Dedifferentiated amniotic fluid mesenchymal stem cell (primary cell): ENCODE measurements around the gene EPHA4.
A peak's percentile ranks its signal among the peaks of the same experiment; 100 is the strongest.

Experiments
- DNase-seq: peaks from one replicate; pipeline ENCODE4 v3.0.0-alpha.2; 2016; ENCODE audit errors: extremely low spot score

The EPHA4 gene

GRCh38 chr2:221504905-221505304 is 67.2 kb downstream of the EPHA4 start:
- no peak for DNase-seq

DNA sequence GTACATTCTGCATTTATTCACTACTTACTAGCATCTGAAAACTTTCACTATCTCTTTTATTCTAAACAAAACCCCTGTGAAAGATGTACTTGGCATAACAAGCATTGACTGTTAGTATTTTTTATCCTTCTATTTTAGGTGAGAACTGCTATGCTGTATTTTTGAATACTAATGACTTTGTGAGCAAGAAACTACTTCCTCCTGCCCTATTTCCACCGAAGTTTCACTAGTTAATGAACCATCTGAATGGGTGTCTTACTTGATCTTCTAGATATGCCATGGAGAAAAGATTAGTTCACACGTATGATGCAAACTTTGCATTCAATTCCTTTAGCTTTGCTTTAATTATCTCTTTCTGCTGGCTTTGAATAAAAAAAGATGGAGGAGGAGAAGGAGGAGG is 68.1 kb downstream of the EPHA4 start:
- no peak for DNase-seq

DNA sequence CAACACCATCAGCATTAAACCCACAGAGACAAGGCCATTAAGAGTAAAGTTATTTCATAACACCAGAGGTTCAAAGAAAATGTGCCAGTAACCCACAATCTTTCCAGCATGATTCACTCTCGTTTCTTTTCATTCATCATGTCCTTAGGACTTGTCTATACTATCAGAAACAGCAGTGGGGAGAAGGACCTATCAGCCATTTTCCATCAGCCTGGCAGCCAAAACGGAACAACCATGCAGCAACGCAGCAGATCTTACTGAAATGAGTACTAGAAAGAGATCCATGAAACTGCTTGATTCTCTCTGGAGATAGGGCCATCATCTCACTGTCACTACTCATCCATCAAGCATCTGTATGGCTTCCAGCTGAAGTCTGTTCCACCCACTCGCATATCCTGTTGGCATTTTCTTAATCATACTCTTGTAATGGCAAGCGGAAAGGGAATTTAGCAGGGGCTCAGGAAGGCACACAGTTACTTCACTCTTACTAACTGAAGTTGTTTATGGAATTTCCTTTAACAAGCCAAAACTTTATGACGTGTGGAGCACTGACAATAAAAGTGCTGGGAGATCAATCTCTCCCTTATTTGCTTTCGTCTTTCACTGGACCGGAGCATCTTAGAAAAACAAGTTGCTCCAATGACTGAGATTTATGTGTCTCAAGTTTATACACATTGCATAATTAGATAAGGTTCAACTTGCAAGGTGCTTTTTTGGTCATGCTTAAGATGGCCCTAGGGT is 69.7 kb downstream of the EPHA4 start:
- peak; percentile 64 for DNase-seq

DNA sequence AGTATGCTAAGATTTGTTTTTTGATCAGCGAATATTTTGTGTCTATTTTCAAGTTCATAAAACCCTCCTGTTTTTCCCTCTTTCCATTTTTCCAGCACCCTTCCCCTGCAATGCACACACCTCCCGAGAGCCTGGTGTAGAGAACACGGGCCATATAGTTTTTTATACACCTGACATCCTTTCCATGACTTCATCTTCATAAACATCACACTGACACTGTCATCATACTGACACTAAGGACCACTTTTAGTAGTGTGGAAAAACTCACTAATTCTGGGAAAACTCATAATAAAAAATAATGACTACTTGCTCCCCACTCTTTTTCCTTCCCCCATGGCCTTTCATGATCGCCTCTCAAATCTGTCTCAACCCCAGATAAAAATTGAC is 70.2 kb downstream of the EPHA4 start:
- DNase-seq = no peak

- no peak for DNase-seq
These were observed 70.8 kb downstream of the EPHA4 start for GRCh38 chr2:221501210-221501882.

- no peak for DNase-seq
These were observed 71.4 kb downstream of the EPHA4 start for GRCh38 chr2:221500501-221501209.

DNA sequence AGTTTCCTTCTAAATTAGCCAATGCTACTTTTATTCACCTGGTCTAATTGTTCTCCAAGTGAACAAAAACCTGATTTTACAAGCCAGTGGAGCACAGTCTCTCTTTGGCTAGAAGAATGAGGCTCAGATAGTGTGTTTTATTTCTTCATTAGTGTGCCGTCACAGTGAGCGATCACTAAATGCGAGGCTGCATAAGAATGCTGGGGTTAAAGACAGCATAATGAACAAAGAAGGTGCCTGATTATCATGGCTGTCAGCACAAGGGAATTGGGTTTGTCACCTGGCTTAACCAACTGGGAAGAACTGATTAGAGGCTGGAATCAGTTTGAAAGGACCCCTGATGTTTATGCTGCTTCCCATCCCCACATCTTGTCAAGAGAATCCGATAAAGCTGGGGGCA is 76.4 kb downstream of the EPHA4 start:
- DNase-seq = no peak

- no peak for DNase-seq
These were observed 77.5 kb downstream of the EPHA4 start for GRCh38 chr2:221494556-221494955.

GRCh38 chr2:221493391-221493790 is 78.7 kb downstream of the EPHA4 start:
- no peak for DNase-seq

- peak; percentile 37 for DNase-seq
These were observed 79.5 kb downstream of the EPHA4 start for GRCh38 chr2:221492636-221493035.

DNA sequence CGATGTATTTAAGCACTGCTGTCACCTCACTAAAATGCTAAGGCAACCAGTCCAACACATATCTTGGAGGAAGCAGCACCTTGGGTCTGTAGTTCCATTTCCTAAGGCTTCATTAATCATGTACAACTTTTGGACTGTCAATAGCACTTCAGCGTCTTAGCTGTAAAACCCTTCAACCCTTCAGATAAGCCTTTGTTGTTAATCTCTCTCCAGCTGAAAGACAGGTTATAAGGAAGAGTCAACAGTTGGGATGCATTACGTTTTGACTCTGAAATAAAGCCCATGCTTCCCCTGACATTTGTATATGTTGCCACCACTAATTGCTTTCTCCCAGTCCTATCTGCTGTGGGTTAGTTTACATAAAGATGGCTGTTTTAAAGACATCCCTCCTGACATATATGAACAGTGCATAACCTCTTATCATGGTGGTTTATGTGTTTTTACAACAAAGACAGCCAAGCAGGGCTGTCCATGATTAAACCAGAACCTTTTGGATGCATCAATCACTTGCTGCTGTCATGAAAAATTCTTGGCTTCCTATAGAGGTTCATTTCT is 81.5 kb downstream of the EPHA4 start:
- no peak for DNase-seq

- no peak for DNase-seq
These were observed 83.8 kb downstream of the EPHA4 start for GRCh38 chr2:221488136-221488807.

DNA sequence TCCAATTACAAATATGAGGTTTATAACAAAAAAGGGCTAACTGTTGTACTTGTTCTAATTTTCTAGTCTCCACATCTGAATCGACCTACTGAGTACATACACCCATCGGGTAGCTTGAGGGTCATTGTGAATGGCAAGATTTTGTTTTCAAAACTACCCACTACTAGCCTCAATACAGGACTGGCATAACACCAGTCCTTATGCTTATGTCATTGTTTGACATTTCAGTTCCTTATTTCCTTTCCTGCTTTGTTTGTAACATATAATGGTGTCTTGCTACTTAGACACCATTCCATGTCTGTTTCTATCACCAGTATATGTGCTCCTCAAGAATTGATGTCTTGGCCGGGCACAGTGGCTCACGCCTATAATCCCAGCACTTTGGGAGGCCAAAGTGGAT is 86.0 kb downstream of the EPHA4 start:
- DNase-seq = no peak

- DNase-seq = peak; percentile 44
These were observed 86.6 kb downstream of the EPHA4 start for GRCh38 chr2:221485503-221485870.

- no peak for DNase-seq
These were observed 87.2 kb downstream of the EPHA4 start for GRCh38 chr2:221484761-221485502.

DNA sequence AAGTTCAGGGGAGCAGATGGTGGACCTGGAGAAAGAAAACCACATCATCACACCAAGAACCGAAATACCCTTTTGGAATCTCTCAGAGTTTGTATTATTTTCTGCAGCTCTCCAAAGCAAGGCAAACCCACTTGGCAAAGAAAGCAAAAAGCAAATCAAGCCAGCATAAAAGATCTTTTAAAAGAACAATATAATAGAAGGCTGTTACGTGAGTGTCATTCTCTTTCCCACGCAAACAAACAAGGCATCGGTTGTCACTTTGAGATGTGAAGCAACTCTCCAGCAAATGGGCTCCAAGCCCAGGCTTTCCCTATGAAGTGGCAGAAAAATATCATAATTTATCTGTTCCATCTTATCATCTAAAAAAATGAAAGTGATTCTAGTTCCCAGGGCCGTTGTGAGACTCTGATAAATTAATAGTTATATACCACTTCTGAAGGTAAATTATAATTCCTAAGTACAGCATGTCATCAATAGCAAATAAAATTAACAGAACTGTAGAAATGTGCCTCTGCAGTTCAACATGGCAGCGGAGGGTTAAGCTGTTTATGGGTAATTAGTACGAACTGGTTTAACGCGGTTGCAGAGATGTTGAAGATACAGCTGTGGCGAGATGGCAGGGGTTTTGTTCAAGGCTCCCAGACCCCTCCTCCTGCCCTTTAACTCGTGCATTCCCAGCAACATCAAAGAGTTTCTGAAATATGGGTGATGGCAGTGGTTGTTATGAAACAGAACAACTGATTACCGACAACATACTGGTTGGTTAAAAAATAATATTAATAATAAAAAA is 89.2 kb downstream of the EPHA4 start:
- no peak for DNase-seq

GRCh38 chr2:221480821-221481220 is 91.3 kb downstream of the EPHA4 start:
- no peak for DNase-seq

- DNase-seq = no peak
These were observed 91.9 kb downstream of the EPHA4 start for GRCh38 chr2:221480163-221480562.

DNA sequence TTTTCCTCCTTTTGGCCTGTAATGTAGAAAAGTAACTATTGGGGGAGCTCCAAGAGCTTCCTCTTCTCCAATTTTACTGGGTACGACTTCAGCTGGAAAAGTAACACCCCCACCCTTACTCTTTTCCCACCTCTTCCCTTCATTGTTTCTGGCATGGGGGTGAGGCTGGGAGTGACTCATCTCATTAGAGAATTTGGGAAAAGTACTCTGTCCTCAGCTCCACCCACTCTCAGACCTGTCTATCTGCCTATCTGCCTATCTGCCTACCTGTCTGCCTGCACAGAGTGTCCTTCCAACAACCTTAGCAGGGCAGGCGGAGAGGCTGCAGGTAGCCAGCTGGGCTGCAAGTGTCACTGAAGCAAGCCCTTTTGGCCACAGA is 93.6 kb downstream of the EPHA4 start:
- DNase-seq = no peak

DNA sequence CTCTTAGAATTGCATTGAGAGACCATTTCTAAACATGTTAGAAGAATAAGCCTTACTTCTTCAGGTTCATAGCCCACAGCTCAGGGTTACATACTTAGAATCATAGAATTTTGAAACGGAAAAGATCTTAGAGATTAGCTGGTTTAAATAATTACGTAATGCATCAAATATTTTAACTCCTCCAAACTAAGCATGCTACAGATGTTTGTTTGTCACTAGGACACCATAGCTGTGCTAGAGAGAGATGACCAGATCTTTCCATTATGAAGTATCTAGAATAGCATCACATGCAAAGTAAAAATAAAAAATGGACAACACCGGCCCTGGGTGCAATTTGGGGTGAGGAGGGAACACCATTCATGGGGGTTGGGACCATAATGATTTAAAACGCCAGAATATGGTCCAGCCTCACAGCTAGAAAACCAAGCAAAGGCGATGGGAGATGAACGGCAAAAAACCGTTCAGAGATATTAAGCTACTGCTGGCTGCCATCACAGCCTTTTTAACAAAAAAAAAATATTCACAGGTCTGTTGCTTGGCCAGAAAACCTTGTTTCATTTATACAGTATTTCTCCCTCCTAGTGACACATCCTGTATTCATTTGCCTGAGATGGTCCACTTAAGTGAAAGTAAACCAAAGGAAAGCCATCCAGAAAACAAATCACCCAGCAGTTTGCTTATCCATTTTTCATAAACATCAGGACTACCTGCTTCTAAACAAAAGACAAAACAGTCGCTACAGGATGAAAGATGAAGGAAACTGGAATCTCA is 94.2 kb downstream of the EPHA4 start:
- DNase-seq = peak; percentile 50
